Activated naive CD8-positive, alpha-beta T cell treated with anti-CD3 and anti-CD28 coated beads, Interleukin-2, amount 10 ng/mL, durations not matched to agents 7 days and 5 days (primary cell): ENCODE results near the gene LHFPL4. TPM values are rescaled to one million over a fixed set of nuclear protein-coding genes. Genes with fewer than 3 reads are reported as not detected.
A peak's percentile ranks its signal among the peaks of the same experiment; 100 is the strongest.

Experiments used
- ATAC-seq: fragments of 150-1000 bp; cut with Tn5 transposase; one replicate; pipeline ENCODE4 v1.10.0; 2021; ENCODE audit warnings: low read depth, moderate library complexity
- POLR2A ChIA-PET: fragments of 350-600 bp; sonication (Branson Sonifier 250); formaldehyde crosslinking; loops from one replicate; lab custom pipeline; 2021; ENCODE audit warnings: antibody characterized with exemption; lab: Charles Lee
- DNase-seq: peaks from one replicate; pipeline ENCODE4 v3.0.0; 2021
- H3K27ac Mint-ChIP-seq: one replicate; pipeline ENCODE4 v1.8.0; 2022; ENCODE audit warnings: mild to moderate bottlenecking, mixed read lengths
- H3K27me3 Mint-ChIP-seq: one replicate; pipeline ENCODE4 v1.8.0; 2022; ENCODE audit warnings: mild to moderate bottlenecking, moderate library complexity, mixed read lengths
- H3K36me3 Mint-ChIP-seq: one replicate; pipeline ENCODE4 v1.8.0; 2021; ENCODE audit warnings: mild to moderate bottlenecking, mixed read lengths
- H3K4me1 Mint-ChIP-seq: one replicate; pipeline ENCODE4 v1.8.0; 2021; ENCODE audit warnings: mixed read lengths
- H3K4me3 Mint-ChIP-seq: one replicate; pipeline ENCODE4 v1.8.0; 2022; ENCODE audit warnings: mild to moderate bottlenecking, moderate library complexity, mixed read lengths
- H3K9me3 Mint-ChIP-seq: one replicate; pipeline ENCODE4 v1.8.0; 2021; ENCODE audit warnings: mixed read lengths
- total RNA-seq, 2 experiments: library from RNA; stranded (reverse); gene quantifications; one replicate each; pipeline ENCODE4 v1.2.3, GENCODE V29; 2021

LHFPL4 gene
- total RNA-seq, 2 experiments from 2014 or later = not detected

GRCh38 chr3:9485248-9485647 lies 68.4 kb downstream of the LHFPL4 start:
- DNase-seq (no peak), ATAC-seq (no peak)
- POLR2A ChIA-PET = no interaction called here
- H3K4me3 Mint-ChIP-seq = no peak overlapping the region
- no peaks in the 10 kb centered on the region for H3K4me1 Mint-ChIP-seq
- peaks cover 36% of the 10 kb centered on the region for H3K36me3 Mint-ChIP-seq
- no peak overlapping the region for H3K27ac Mint-ChIP-seq
- no peaks in the 10 kb centered on the region for H3K27me3 Mint-ChIP-seq
- peaks cover 6% of the 10 kb centered on the region for H3K9me3 Mint-ChIP-seq

DNA sequence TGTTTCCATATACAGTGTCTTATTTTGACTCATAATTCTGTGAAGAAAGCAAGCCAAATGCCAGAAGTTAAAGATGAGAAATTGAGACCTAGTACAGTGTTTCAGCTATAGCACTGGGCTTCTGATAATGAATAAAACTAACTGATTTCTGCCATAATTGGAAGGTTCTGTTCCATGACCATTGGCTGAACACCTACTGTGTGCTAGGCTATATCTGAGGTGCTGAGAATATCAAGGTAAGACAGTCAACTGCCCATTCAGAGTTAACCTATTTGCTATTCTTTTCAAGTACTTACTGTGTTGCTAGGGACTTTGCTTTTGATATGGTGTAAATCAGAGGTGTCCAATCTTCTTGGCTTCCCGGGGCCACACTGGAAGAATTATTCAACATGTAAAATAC lies 73.4 kb downstream of the LHFPL4 start:
- H3K36me3 Mint-ChIP-seq = peaks cover 44% of the 10 kb centered on the region
- POLR2A ChIA-PET = no interaction called here
- no peak overlapping the region for H3K4me3 Mint-ChIP-seq
- ATAC-seq (no peak), DNase-seq (no peak)
- no peaks in the 10 kb centered on the region for H3K9me3 Mint-ChIP-seq
- no peak overlapping the region for H3K27ac Mint-ChIP-seq
- no peaks in the 10 kb centered on the region for H3K4me1 Mint-ChIP-seq
- H3K27me3 Mint-ChIP-seq = no peaks in the 10 kb centered on the region

GRCh38 chr3:9476935-9477334 lies 76.7 kb downstream of the LHFPL4 start:
- Mint-ChIP-seq H3K9me3 (no peaks in the 10 kb centered on the region), H3K27ac (no peak overlapping the region), H3K36me3 (peaks cover 57% of the 10 kb centered on the region), H3K4me3 (no peak overlapping the region), H3K27me3 (no peaks in the 10 kb centered on the region), H3K4me1 (no peaks in the 10 kb centered on the region)
- POLR2A ChIA-PET = no interaction called here
- ATAC-seq = no peak
- DNase-seq = no peak

- no peak overlapping the region for H3K27ac Mint-ChIP-seq
- no peak overlapping the region for H3K4me3 Mint-ChIP-seq
- H3K27me3 Mint-ChIP-seq = no peaks in the 10 kb centered on the region
- no peaks in the 10 kb centered on the region for H3K9me3 Mint-ChIP-seq
- peaks cover 58% of the 10 kb centered on the region for H3K36me3 Mint-ChIP-seq
- H3K4me1 Mint-ChIP-seq = no peaks in the 10 kb centered on the region
- DNase-seq (no peak), ATAC-seq (no peak)
- POLR2A ChIA-PET = no interaction called here
Observed at GRCh38 chr3:9474482-9474881, 79.1 kb downstream of the LHFPL4 start.

GRCh38 chr3:9473496-9474065 lies 80.0 kb downstream of the LHFPL4 start:
- no peak overlapping the region for H3K27ac Mint-ChIP-seq
- no peaks in the 10 kb centered on the region for H3K27me3 Mint-ChIP-seq
- peaks cover 4% of the 10 kb centered on the region for H3K4me1 Mint-ChIP-seq
- H3K4me3 Mint-ChIP-seq = no peak overlapping the region
- POLR2A ChIA-PET = no interaction called here
- DNase-seq (no peak), ATAC-seq (no peak)
- no peaks in the 10 kb centered on the region for H3K9me3 Mint-ChIP-seq
- peaks cover 56% of the 10 kb centered on the region for H3K36me3 Mint-ChIP-seq

DNA sequence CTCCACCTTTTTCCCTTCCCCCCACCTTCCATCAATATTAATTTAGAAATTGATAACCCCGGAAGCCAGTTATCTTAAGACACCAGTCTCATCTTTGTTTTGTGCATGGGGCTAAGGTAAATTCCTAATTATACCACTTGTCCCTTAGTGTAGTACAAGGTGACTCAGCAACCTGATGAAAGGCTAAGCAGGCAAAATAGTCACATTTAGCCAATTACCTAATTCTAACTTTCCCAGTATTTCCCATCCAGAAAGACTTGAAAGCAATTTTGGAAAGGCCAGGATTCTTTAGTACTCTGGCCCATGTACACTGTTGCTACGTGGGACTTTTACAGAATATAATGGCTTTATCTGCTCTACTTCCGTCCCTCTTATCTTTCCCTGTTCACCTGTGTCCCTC lies 83.6 kb downstream of the LHFPL4 start:
- Mint-ChIP-seq H3K36me3 (peaks cover 49% of the 10 kb centered on the region), H3K27me3 (no peaks in the 10 kb centered on the region), H3K9me3 (no peaks in the 10 kb centered on the region), H3K4me1 (peaks cover 14% of the 10 kb centered on the region), H3K4me3 (no peak overlapping the region), H3K27ac (peak overlapping the region; percentile 3)
- DNase-seq (no peak), ATAC-seq (no peak)
- POLR2A ChIA-PET = no interaction called here

DNA sequence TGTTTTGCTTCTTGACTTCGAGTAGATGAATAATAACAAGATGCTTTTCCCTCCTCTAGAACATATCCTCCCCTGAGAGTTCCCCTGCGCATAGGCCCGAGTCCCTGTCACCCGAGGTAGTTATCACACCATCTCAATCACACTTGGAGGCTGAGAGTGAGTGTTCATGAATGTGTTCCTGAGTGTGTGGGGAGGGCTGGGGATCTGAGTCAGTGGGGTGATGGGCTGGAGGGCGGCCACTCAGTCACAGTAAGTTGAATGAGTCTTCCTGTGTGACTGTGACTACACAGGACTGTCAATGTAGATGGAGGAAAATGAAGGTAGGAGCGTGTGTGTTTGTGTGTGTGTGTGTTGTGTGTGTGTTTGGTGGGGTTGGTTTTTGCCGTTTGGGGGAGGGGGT lies 85.2 kb downstream of the LHFPL4 start:
- ATAC-seq (no peak), DNase-seq (no peak)
- Mint-ChIP-seq H3K27ac (peak overlapping the region; percentile 75), H3K4me3 (no peak overlapping the region), H3K27me3 (no peaks in the 10 kb centered on the region), H3K9me3 (no peaks in the 10 kb centered on the region), H3K4me1 (peaks cover 14% of the 10 kb centered on the region), H3K36me3 (peaks cover 43% of the 10 kb centered on the region)
- POLR2A ChIA-PET = no interaction called here

GRCh38 chr3:9467451-9467850 lies 86.2 kb downstream of the LHFPL4 start:
- Mint-ChIP-seq H3K4me1 (peaks cover 14% of the 10 kb centered on the region), H3K36me3 (peaks cover 36% of the 10 kb centered on the region), H3K4me3 (no peak overlapping the region), H3K27ac (peak overlapping the region; percentile 57), H3K27me3 (no peaks in the 10 kb centered on the region), H3K9me3 (no peaks in the 10 kb centered on the region)
- ATAC-seq (no peak), DNase-seq (no peak)
- POLR2A ChIA-PET = interaction anchor here (0.7 kb wide), 2 partner anchors 70 to 259 kb away, joined by 5 to 6 read pairs; partner anchors contain the start of gene SETD5

- POLR2A ChIA-PET = no interaction called here
- H3K36me3 Mint-ChIP-seq = peaks cover 19% of the 10 kb centered on the region
- no peak overlapping the region for H3K27ac Mint-ChIP-seq
- DNase-seq (no peak), ATAC-seq (no peak)
- no peaks in the 10 kb centered on the region for H3K27me3 Mint-ChIP-seq
- no peaks in the 10 kb centered on the region for H3K9me3 Mint-ChIP-seq
- H3K4me3 Mint-ChIP-seq = no peak overlapping the region
- H3K4me1 Mint-ChIP-seq = peaks cover 17% of the 10 kb centered on the region
Observed at GRCh38 chr3:9455596-9456131, 98.0 kb downstream of the LHFPL4 start.

- POLR2A ChIA-PET = interaction anchor here (0.7 to 1.3 kb wide), 6 partner anchors 55 to 356 kb away, joined by 3 to 7 read pairs (median 5); partner anchors contain the start of gene SETD5
- peaks cover 22% of the 10 kb centered on the region for H3K4me1 Mint-ChIP-seq
- peak overlapping the region; percentile 91 for H3K27ac Mint-ChIP-seq
- peaks cover 32% of the 10 kb centered on the region for H3K36me3 Mint-ChIP-seq
- H3K9me3 Mint-ChIP-seq = no peaks in the 10 kb centered on the region
- DNase-seq (no peak), ATAC-seq (peak; percentile 49)
- H3K4me3 Mint-ChIP-seq = peak overlapping the region; percentile 66
- H3K27me3 Mint-ChIP-seq = no peaks in the 10 kb centered on the region
Observed at GRCh38 chr3:9452417-9452816, 101.2 kb downstream of the LHFPL4 start.

DNA sequence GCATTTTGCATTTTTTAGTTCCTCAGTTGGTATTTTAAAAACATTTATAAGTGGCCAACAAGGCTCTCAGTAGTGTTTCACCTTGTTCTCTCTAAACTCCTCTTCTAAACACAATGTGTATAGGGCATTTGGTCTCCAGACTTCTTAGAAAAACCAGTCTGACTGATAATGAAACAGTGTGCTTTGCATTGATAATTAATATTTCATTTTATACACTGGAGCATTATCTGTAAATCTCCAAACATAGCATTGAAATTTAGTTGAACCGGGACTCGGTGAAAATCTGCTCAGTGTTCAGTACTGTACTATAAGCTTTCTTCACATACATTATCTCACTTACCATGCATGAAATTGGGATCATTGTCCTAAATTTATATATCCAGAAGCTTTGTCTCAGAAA lies 102.6 kb downstream of the LHFPL4 start:
- Mint-ChIP-seq H3K9me3 (no peaks in the 10 kb centered on the region), H3K27me3 (no peaks in the 10 kb centered on the region), H3K36me3 (peaks cover 37% of the 10 kb centered on the region), H3K4me1 (peaks cover 22% of the 10 kb centered on the region), H3K27ac (peak overlapping the region; percentile 91), H3K4me3 (no peak overlapping the region)
- POLR2A ChIA-PET = no interaction called here
- DNase-seq (no peak), ATAC-seq (no peak)

DNA sequence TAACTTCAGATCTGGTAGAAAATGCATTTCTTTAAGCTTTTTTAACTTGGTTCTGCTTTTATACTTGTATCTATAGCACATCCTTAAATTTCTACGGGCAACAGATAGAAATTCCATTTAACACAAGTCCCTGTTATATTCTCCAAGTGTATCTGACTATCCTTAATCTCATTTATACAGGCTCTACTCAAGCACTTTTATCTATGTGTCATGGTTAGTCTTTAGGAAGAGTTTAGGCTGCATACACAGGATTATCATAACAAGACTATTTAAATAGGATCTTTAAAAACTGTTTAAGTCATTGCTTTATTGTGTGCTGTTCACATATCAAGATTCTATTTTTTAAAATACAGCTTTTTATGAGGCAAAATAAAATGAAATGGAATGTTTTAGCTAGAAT lies 103.5 kb downstream of the LHFPL4 start:
- Mint-ChIP-seq H3K27ac (no peak overlapping the region), H3K9me3 (no peaks in the 10 kb centered on the region), H3K4me3 (no peak overlapping the region), H3K4me1 (peaks cover 21% of the 10 kb centered on the region), H3K27me3 (no peaks in the 10 kb centered on the region), H3K36me3 (peaks cover 38% of the 10 kb centered on the region)
- POLR2A ChIA-PET = no interaction called here
- no peak for ATAC-seq
- no peak for DNase-seq

DNA sequence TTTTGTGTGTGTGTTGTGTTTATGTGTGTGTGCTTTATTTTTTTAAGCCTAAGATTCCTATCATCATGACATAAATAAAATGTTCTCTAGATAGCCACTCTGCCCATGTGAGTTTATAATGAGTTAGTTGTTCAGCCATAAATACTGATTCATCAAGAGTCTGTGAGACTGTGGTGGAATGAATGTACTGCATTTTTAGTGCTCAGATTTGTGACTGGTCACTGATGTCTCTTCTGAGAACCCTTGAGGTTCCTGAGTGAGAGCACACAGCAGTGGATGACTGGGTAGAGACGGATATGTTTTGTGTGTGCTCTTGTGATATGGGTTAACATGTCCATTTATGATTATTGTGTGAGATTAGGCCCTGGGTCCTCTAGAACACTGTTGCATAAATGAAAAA lies 105.0 kb downstream of the LHFPL4 start:
- Mint-ChIP-seq H3K4me3 (no peak overlapping the region), H3K36me3 (peaks cover 39% of the 10 kb centered on the region), H3K9me3 (no peaks in the 10 kb centered on the region), H3K27ac (no peak overlapping the region), H3K4me1 (peaks cover 21% of the 10 kb centered on the region), H3K27me3 (no peaks in the 10 kb centered on the region)
- ATAC-seq = no peak
- POLR2A ChIA-PET = no interaction called here
- no peak for DNase-seq
